Neural cell (in vitro differentiated cells): ENCODE results near the gene NBPF11.
"Not testable (repeated sequence)": the region's sequence is repeated elsewhere in the genome, so short reads cannot be mapped to it uniquely, and the experiment has no call there.

Source experiments
- CTCF ChIP-seq: fragments of 450-650 bp; IDR thresholded peaks from 2 replicates; pipeline ENCODE4 v1.5.1; 2014; ENCODE audit warnings: antibody characterized with exemption, mild to moderate bottlenecking, moderate library complexity; ENCODE audit not compliant: poor library complexity, severe bottlenecking
- EP300 ChIP-seq: fragments of 450-650 bp; conservative IDR thresholded peaks from 2 replicates; pipeline ENCODE4 v1.6.1; 2014; ENCODE audit warnings: antibody characterized with exemption, mild to moderate bottlenecking, moderate library complexity; ENCODE audit not compliant: poor library complexity, severe bottlenecking
- EZH2 ChIP-seq: fragments of 200-600, 300-800 bp; shearing (Covaris generic), sonication (generic); IDR thresholded peaks from 2 replicates; pipeline ENCODE4 v1.6.1; 2014; ENCODE audit warnings: antibody characterized with exemption, low read length, borderline replicate concordance, mild to moderate bottlenecking; ENCODE audit not compliant: insufficient read depth, poor library complexity, severe bottlenecking
- MXI1 ChIP-seq: fragments of 450-650 bp; conservative IDR thresholded peaks from 2 replicates; pipeline ENCODE4 v1.6.1; 2014; ENCODE audit warnings: antibody characterized with exemption, mild to moderate bottlenecking; ENCODE audit not compliant: poor library complexity, severe bottlenecking
- POLR2AphosphoS5 ChIP-seq: IDR thresholded peaks from 2 replicates; pipeline ENCODE4 v1.6.1; 2012
- RAD21 ChIP-seq: fragments of 450-650 bp; conservative IDR thresholded peaks from 2 replicates; pipeline ENCODE4 v1.6.1; 2014; ENCODE audit warnings: antibody characterized with exemption, mild to moderate bottlenecking, moderate library complexity
- SMC3 ChIP-seq: fragments of 450-650 bp; conservative IDR thresholded peaks from 2 replicates; pipeline ENCODE4 v1.6.1; 2014; ENCODE audit warnings: antibody characterized with exemption, mild to moderate bottlenecking, moderate library complexity; ENCODE audit not compliant: poor library complexity
- TAF1 ChIP-seq: IDR thresholded peaks from 2 replicates; pipeline ENCODE4 v1.6.1; 2012; ENCODE audit warnings: low read depth
- TF ChIP-seq, protein P1 (sequence below): IDR thresholded peaks from 2 replicates; pipeline ENCODE4 v1.6.1; 2012; ENCODE audit warnings: borderline replicate concordance

GRCh38 chr1:148157803-148158202, 5.7 kb upstream of the NBPF11 start:
- not testable (repeated sequence) for TF ChIP-seq CTCF, EZH2, EP300, SMC3, POLR2AphosphoS5, RAD21, TAF1, MXI1
- TF ChIP-seq, protein P1, sequence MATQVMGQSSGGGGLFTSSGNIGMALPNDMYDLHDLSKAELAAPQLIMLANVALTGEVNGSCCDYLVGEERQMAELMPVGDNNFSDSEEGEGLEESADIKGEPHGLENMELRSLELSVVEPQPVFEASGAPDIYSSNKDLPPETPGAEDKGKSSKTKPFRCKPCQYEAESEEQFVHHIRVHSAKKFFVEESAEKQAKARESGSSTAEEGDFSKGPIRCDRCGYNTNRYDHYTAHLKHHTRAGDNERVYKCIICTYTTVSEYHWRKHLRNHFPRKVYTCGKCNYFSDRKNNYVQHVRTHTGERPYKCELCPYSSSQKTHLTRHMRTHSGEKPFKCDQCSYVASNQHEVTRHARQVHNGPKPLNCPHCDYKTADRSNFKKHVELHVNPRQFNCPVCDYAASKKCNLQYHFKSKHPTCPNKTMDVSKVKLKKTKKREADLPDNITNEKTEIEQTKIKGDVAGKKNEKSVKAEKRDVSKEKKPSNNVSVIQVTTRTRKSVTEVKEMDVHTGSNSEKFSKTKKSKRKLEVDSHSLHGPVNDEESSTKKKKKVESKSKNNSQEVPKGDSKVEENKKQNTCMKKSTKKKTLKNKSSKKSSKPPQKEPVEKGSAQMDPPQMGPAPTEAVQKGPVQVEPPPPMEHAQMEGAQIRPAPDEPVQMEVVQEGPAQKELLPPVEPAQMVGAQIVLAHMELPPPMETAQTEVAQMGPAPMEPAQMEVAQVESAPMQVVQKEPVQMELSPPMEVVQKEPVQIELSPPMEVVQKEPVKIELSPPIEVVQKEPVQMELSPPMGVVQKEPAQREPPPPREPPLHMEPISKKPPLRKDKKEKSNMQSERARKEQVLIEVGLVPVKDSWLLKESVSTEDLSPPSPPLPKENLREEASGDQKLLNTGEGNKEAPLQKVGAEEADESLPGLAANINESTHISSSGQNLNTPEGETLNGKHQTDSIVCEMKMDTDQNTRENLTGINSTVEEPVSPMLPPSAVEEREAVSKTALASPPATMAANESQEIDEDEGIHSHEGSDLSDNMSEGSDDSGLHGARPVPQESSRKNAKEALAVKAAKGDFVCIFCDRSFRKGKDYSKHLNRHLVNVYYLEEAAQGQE: not testable (repeated sequence)
